Astrocyte of the cerebellum (primary cell): ENCODE results near the gene RNF128.
"Not testable (repeated sequence)": the region's sequence is repeated elsewhere in the genome, so short reads cannot be mapped to it uniquely, and the experiment has no call there.

Experiments
- DNase-seq: peaks from one replicate; pipeline ENCODE4 v3.0.0-alpha.2; 2011; ENCODE audit warnings: low read depth
- H3K4me3 ChIP-seq: 2 replicates; pipeline ENCODE4 v1.5.1; 2011; ENCODE audit warnings: mild to moderate bottlenecking, low read depth, low read length, moderate library complexity
- CTCF ChIP-seq: IDR thresholded peaks from 2 replicates; pipeline ENCODE4 v1.5.1; 2012; ENCODE audit warnings: low read length, low read depth, moderate library complexity, mild to moderate bottlenecking; ENCODE audit errors: missing control alignments
- in situ Hi-C: cut with HindIII; loops from 2 replicates; pipeline ENCODE4 v1.10.0; 2017; ENCODE audit warnings: low sequenced_read_pairs

Gene RNF128

GRCh38 chrX:106802388-106803275, 76.1 kb downstream of the RNF128 start, which contains the start of gene TBC1D8B:
TSS of gene TBC1D8B (plus strand) at chrX:106802673. CDS start at chrX:106802854, 181 bp downstream.
- peak; percentile 87 for DNase-seq
- in situ Hi-C loops = no loop called here
- TF ChIP-seq CTCF = no peak
- peak within 1 kb of the TSS; percentile 74 for H3K4me3 ChIP-seq

GRCh38 chrX:106811131-106811910, 84.8 kb downstream of the RNF128 start:
- in situ Hi-C loops = no loop called here
- H3K4me3 ChIP-seq = no peak overlapping the region
- no peak for DNase-seq
- TF ChIP-seq CTCF = no peak

- H3K4me3 ChIP-seq, in situ Hi-C loops, DNase-seq: not testable (repeated sequence)
Observed at GRCh38 chrX:106812930-106813329, 86.4 kb downstream of the RNF128 start.

- H3K4me3 ChIP-seq, DNase-seq, in situ Hi-C loops: not testable (repeated sequence)
Observed at GRCh38 chrX:106814093-106814492, 87.6 kb downstream of the RNF128 start.
